K562 (cell line): ENCODE measurements around the gene GPX1. TPM values are rescaled to one million over a fixed set of nuclear protein-coding genes. Genes with fewer than 3 reads are reported as not detected.
A peak's percentile ranks its signal among the peaks of the same experiment; 100 is the strongest.

Experiments
- ATAC-seq: fragments of 200-7000 bp; cut with Tn5 transposase; 3 replicates; pipeline ENCODE4 v1.9.1; 2020; ENCODE audit warnings: moderate library complexity
- BruUV-seq: library from RNA; stranded (reverse); fragments of 400-500 nt; replicated peaks from 2 replicates; lab custom pipeline; 2021; lab: Mats Ljungman, UMichigan
- CTCF ChIA-PET: fragments of 300-600 bp; formaldehyde crosslinking; extraction: SDS; loops from one replicate; lab custom pipeline; 2021; ENCODE audit warnings: low intra/inter-chr PET ratio; lab: Yijun Ruan, JAX
- POLR2A ChIA-PET: fragments of 300-600, 350-650 bp; sonication (Branson Sonifier 250); formaldehyde crosslinking; extraction: SDS; loops from one replicate; lab custom pipeline; 2021; ENCODE audit warnings: antibody characterized with exemption, inconsistent platforms; lab: Yijun Ruan, JAX
- DNase-seq, 4 experiments: peaks; one replicate each; pipeline versions ENCODE4 v3.0.0 to v3.0.0-alpha.2; 2011 to 2018; ENCODE audit warnings: low spot score in 3 of 4, mixed read lengths in 3 of 4; ENCODE audit errors: extremely low read depth in 1 of 4
- FAIRE-seq: peaks from 2 replicates; lab custom pipeline; 2011; peaks lifted over from hg19 to GRCh38; lab: Jason Lieb, UNC
- H2AFZ ChIP-seq: 2 replicates; pipeline ENCODE4 v1.6.0; 2011; ENCODE audit warnings: low read depth, low read length, control low read depth, inconsistent platforms
- H3K27ac ChIP-seq: fragments of 200-600 bp; 3 replicates; pipeline ENCODE4 v1.8.0; 2011; ENCODE audit warnings: low read depth, mild to moderate bottlenecking, control low read depth, inconsistent platforms, low read length, moderate library complexity, mixed read lengths; ENCODE audit errors: extremely low read depth
- H3K27me3 ChIP-seq, 2 experiments: fragments of 300-600 bp in 1 of 2; 2 replicates in 1 of 2; 3 replicates in 1 of 2; pipeline versions ENCODE4 v1.6.0 to v1.8.0; 2011; ENCODE audit warnings: inconsistent platforms in 2 of 2, low read length in 2 of 2, mild to moderate bottlenecking in 1 of 2, mixed read lengths in 1 of 2, moderate library complexity in 1 of 2; ENCODE audit not compliant: control insufficient read depth in 2 of 2, insufficient read depth in 2 of 2
- H3K36me3 ChIP-seq: fragments of 300-600 bp; 3 replicates; pipeline ENCODE4 v1.8.0; 2011; ENCODE audit warnings: mild to moderate bottlenecking, low read length, inconsistent platforms; ENCODE audit not compliant: control insufficient read depth, insufficient read depth
- H3K4me1 ChIP-seq, 2 experiments: fragments of 200-600 bp in 1 of 2; replicated peaks in 1 of 2; 2 replicates in 1 of 2; 3 replicates in 1 of 2; pipeline versions ENCODE4 v1.5.1 to v1.8.0; 2011; ENCODE audit warnings: inconsistent platforms in 2 of 2, low read length in 2 of 2, mild to moderate bottlenecking in 1 of 2, mixed read lengths in 1 of 2, moderate library complexity in 1 of 2; ENCODE audit not compliant: control insufficient read depth in 2 of 2, insufficient read depth in 2 of 2
- H3K4me2 ChIP-seq: 2 replicates; pipeline ENCODE4 v1.6.1; 2011; ENCODE audit warnings: low read length, control low read depth, inconsistent platforms, mixed read lengths; ENCODE audit not compliant: insufficient read depth
- H3K4me3 ChIP-seq: fragments of 200-600 bp; sonication (generic), shearing (Covaris generic); 2 replicates; pipeline ENCODE4 v1.5.1; 2016; ENCODE audit warnings: control low read depth, inconsistent platforms
- H3K79me2 ChIP-seq: fragments of 200-600 bp; 3 replicates; pipeline ENCODE4 v1.8.0; 2011; ENCODE audit warnings: low read length, inconsistent platforms; ENCODE audit not compliant: control insufficient read depth, insufficient read depth
- H3K9ac ChIP-seq, 2 experiments: 2 replicates each; pipeline versions ENCODE4 v1.6.0 to v1.6.1; 2011; ENCODE audit warnings: low read depth in 2 of 2, low read length in 2 of 2, control low read depth in 1 of 2, inconsistent platforms in 1 of 2, mild to moderate bottlenecking in 1 of 2, mixed read lengths in 1 of 2; ENCODE audit not compliant: insufficient read depth in 1 of 2
- H3K9me1 ChIP-seq: one replicate; pipeline ENCODE4 v1.6.0; 2011; ENCODE audit warnings: inconsistent platforms, mild to moderate bottlenecking, low read length, moderate library complexity; ENCODE audit not compliant: control insufficient read depth, insufficient read depth
- H3K9me3 ChIP-seq: replicated peaks from 2 replicates; pipeline ENCODE4 v1.5.1; 2011; ENCODE audit warnings: low read depth, low read length, inconsistent platforms; ENCODE audit not compliant: control insufficient read depth, insufficient read depth
- H4K20me1 ChIP-seq: replicated peaks from 2 replicates; pipeline ENCODE4 v1.6.1; 2011; ENCODE audit warnings: low read length, inconsistent platforms, mixed read lengths; ENCODE audit not compliant: control insufficient read depth, insufficient read depth
- BACH1 ChIP-seq: fragments of 200-800 bp; sonication (Bioruptor generic); IDR thresholded peaks from 2 replicates; pipeline ENCODE4 v1.6.1; 2016; ENCODE audit warnings: missing genetic modification characterization, missing compliant biosample characterization
- CREB1 ChIP-seq, 2 experiments: sonication (generic) in 1 of 2; formaldehyde crosslinking in 1 of 2; IDR thresholded peaks; 2 replicates each; pipeline versions ENCODE4 v1.6.1 to v1.8.0; 2012 to 2022; ENCODE audit warnings: inconsistent platforms in 1 of 2, mild to moderate bottlenecking in 1 of 2, missing genetic modification reagents in 1 of 2, moderate library complexity in 1 of 2
- CXXC5 ChIP-seq: fragments of 250-450 bp; sonication (Bioruptor Pico); IDR thresholded peaks from 2 replicates; pipeline ENCODE4 v1.8.0; 2022; ENCODE audit warnings: inconsistent platforms, mild to moderate bottlenecking, moderate library complexity
- GTF2A2 ChIP-seq: IDR thresholded peaks from 2 replicates; pipeline ENCODE4 v1.6.1; 2016; ENCODE audit warnings: mild to moderate bottlenecking, missing genetic modification characterization, missing compliant biosample characterization
- HCFC1 ChIP-seq: IDR thresholded peaks from 2 replicates; pipeline ENCODE4 v1.6.1; 2012; ENCODE audit warnings: low read depth, low read length, improper control_type of control experiment
- ID3 ChIP-seq, 2 experiments: fragments of 250-450 bp in 1 of 2; fragments of 450-650 bp in 1 of 2; sonication (Bioruptor Pico) in 1 of 2; IDR thresholded peaks; 2 replicates each; pipeline versions ENCODE4 v1.6.1 to v1.8.0; 2016 to 2021; ENCODE audit warnings: mild to moderate bottlenecking in 2 of 2, moderate library complexity in 2 of 2, missing compliant biosample characterization in 1 of 2, missing genetic modification characterization in 1 of 2
- IRF9 ChIP-seq: fragments of 450-650 bp; IDR thresholded peaks from 2 replicates; pipeline ENCODE4 v1.6.1; 2016; ENCODE audit warnings: missing biosample characterization, missing genetic modification characterization
- MNT ChIP-seq, 2 experiments: fragments of 450-650 bp; conservative IDR thresholded peaks; 2 replicates each; pipeline ENCODE4 v1.6.1; 2017; ENCODE audit warnings: mild to moderate bottlenecking in 2 of 2, moderate library complexity in 2 of 2
- RAD51 ChIP-seq: fragments of 450-650 bp; IDR thresholded peaks from 2 replicates; pipeline ENCODE4 v1.7.1; 2016; ENCODE audit warnings: low read depth, mild to moderate bottlenecking, borderline replicate concordance
- SIX5 ChIP-seq, 2 experiments: IDR thresholded peaks; 2 replicates each; pipeline ENCODE4 v1.6.1; 2011; ENCODE audit warnings: low read length in 2 of 2, borderline replicate concordance in 1 of 2, low read depth in 1 of 2, mild to moderate bottlenecking in 1 of 2, moderate library complexity in 1 of 2; ENCODE audit not compliant: insufficient read depth in 1 of 2
- THRAP3 ChIP-seq: fragments of 450-650 bp; IDR thresholded peaks from 2 replicates; pipeline ENCODE4 v1.6.1; 2016; ENCODE audit warnings: mild to moderate bottlenecking, inconsistent platforms, borderline replicate concordance
- USF1 ChIP-seq: sonication (generic); formaldehyde crosslinking; IDR thresholded peaks from 2 replicates; pipeline ENCODE4 v1.9.0; 2022; ENCODE audit warnings: mild to moderate bottlenecking, missing genetic modification reagents
- ZC3H4 ChIP-seq: sonication (generic); formaldehyde crosslinking; IDR thresholded peaks from 2 replicates; pipeline ENCODE4 v1.9.0; 2021; ENCODE audit warnings: missing genetic modification reagents, borderline replicate concordance
- ZNF277 ChIP-seq: fragments of 250-450 bp; sonication (Bioruptor Pico); IDR thresholded peaks from 2 replicates; pipeline ENCODE4 v1.8.0; 2022; ENCODE audit warnings: inconsistent platforms, mild to moderate bottlenecking, moderate library complexity, borderline replicate concordance
- ZNF551 ChIP-seq: fragments of 250-450 bp; sonication (Bioruptor Pico); IDR thresholded peaks from 2 replicates; pipeline ENCODE4 v1.5.0; 2021; ENCODE audit warnings: mild to moderate bottlenecking, moderate library complexity
- ZNF668 ChIP-seq: fragments of 250-450 bp; sonication (Bioruptor Pico); IDR thresholded peaks from 2 replicates; pipeline ENCODE4 v1.8.0; 2022; ENCODE audit warnings: mild to moderate bottlenecking, inconsistent platforms
- WGBS: fragments of 100-300 bp; shearing (Covaris generic); methylation state at CpG from one replicate; pipeline ENCODE4 v1.1.6; 2016; ENCODE audit warnings: low coverage, mixed read lengths; ENCODE audit not compliant: insufficient coverage; ENCODE audit errors: missing lambda C conversion rate; 5-methylcytosine and 5-hydroxymethylcytosine counted together
- in situ Hi-C: fragments of 300-500 bp; cut with MboI; formaldehyde crosslinking; loops from 4 replicates; pipeline ENCODE4 v1.15.0; 2018; ENCODE audit warnings: inconsistent platforms, mixed read lengths
- intact Hi-C: fragments of 100-400 bp; cut with micrococcal nuclease; formaldehyde crosslinking; loops from 2 replicates; pipeline ENCODE4 v1.14.2; 2022
- polyA plus RNA-seq, 8 experiments: library from polyadenylated mRNA; depleted of rRNA in 4 of 8; stranded (reverse) in 5 of 8; unstranded in 3 of 8; fragments of >200 nt; fragmentation: Nextera tagmentation in 2 of 8; fragmentation: Illumina TruSeq in 1 of 8; extraction: Ambion mirVana in 2 of 8; extraction: Trizol in 1 of 8; gene quantifications; 2 replicates each; pipeline versions ENCODE4 v1.2.1 to v1.2.3, GENCODE V29; 2011 to 2014; ENCODE audit warnings: inconsistent platforms in 1 of 8, missing spikeins in 1 of 8
- total RNA-seq, 7 experiments: library from RNA; depleted of rRNA in 6 of 7; stranded (reverse); fragments of >200 nt in 6 of 7; fragmentation: Illumina TruSeq in 2 of 7; extraction: Trizol in 2 of 7; gene quantifications; 2 replicates each; pipeline versions ENCODE4 v1.2.1 to v1.2.3, GENCODE V29; 2011 to 2021; ENCODE audit warnings: low replicate concordance in 1 of 7

GPX1 gene
- total and polyA plus RNA-seq, 9 of the 15 experiments (the other 6 are each of a cell fraction or from before 2014, with no cell fraction given): 0.08 to 1.3 (median 0.21) TPM; not detected in 5

GRCh38 chr3:49397470-49397869 lies 39.3 kb upstream of the GPX1 start:
- peaks cover 2% of the 10 kb centered on the region for H3K9me1 ChIP-seq
- in situ Hi-C loops: no loop called here
- H3K9ac ChIP-seq: no peak overlapping the region
- H4K20me1 ChIP-seq: peaks cover 23% of the 10 kb centered on the region
- intact Hi-C loops: no loop called here
- WGBS: 9% methylated on average over 4 of the region's 4 CpGs
- peak overlapping the region; percentile 33; the same call in 1 of the 2 replicates for H3K4me2 ChIP-seq
- peaks cover 6 to 23% of the 10 kb centered on the region in 2 experiments; a peak in 3 of 5 replicates for H3K4me1 ChIP-seq
- H3K4me3 ChIP-seq: no peak overlapping the region
- no peaks in the 10 kb centered on the region for H3K9me3 ChIP-seq
- peaks cover 45% of the 10 kb centered on the region for H3K36me3 ChIP-seq
- peaks cover 90% of the 10 kb centered on the region for H3K79me2 ChIP-seq
- ATAC-seq: peak; percentile 93
- FAIRE-seq: peak; percentile 90
- CTCF ChIA-PET: no interaction called here
- BruUV-seq: no TSS peak
- DNase-seq: peak in 3 of 4 experiments; percentile 31 to 74 (median 60)
- H3K27ac ChIP-seq: peak overlapping the region; percentile 11; the same call in 2 of the 3 replicates
- POLR2A ChIA-PET: interaction anchor here (0.7 to 1.1 kb wide), 4 partner anchors 11 to 57 kb away, joined by 3 to 4 read pairs (median 4); partner anchors contain the start of gene USP4
- H3K27me3 ChIP-seq: no peaks in the 10 kb centered on the region
- no peak overlapping the region for H2AFZ ChIP-seq
- TF ChIP-seq THRAP3: no peak
- peak; percentile 57; the same call in 1 of the 2 replicates for TF ChIP-seq RAD51
- TF ChIP-seq ZNF277: no peak
- TF ChIP-seq ZNF668 (CRISPR knock-in tag): no peak
- TF ChIP-seq CREB1 (IDR thresholded peaks at IDR 0.05): 0 out of 2 replicates have a peak, but pooled peaks have one; percentile 20
- TF ChIP-seq CREB1 (CRISPR knock-in tag; IDR thresholded peaks at IDR 0.05): no peak
- TF ChIP-seq GTF2A2 (tag): no peak
- TF ChIP-seq IRF9 (tag): no peak
- TF ChIP-seq USF1: peak; percentile 69
- peak; percentile 89 for TF ChIP-seq HCFC1
- no peak for TF ChIP-seq ID3 (CRISPR knock-in tag; IDR thresholded peaks at IDR 0.05)
- TF ChIP-seq ID3 (tag; IDR thresholded peaks at IDR 0.05): no peak
- TF ChIP-seq ZNF551: no peak
- TF ChIP-seq BACH1 (tag): no peak
- TF ChIP-seq ZC3H4 (CRISPR knock-in tag): no peak
- TF ChIP-seq MNT (conservative IDR thresholded peaks at IDR 0.05): peak; percentile 53 to 64; a peak in 3 of 4 replicates
- no peak for TF ChIP-seq CXXC5 (CRISPR knock-in tag)
- TF ChIP-seq SIX5 (IDR thresholded peaks at IDR 0.05; ENCODE audit: borderline replicate concordance in 1 of 2, insufficient read depth in 1 of 2, low read depth in 1 of 2, low read length in 2 of 2): peak; percentile 56 to 70; a peak in 3 of 4 replicates
